ENCODE data around the gene RASL10A.

- TF ChIP-seq CTCF (IDR thresholded peaks at IDR 0.05 in 8 of 11, conservative IDR thresholded peaks at IDR 0.05 in 3 of 11) (no peak), POLR2AphosphoS5 (IDR thresholded peaks at IDR 0.05) (no peak)
Measured at GRCh38 chr22:29310065-29310862, 5.2 kb downstream of the RASL10A start.

Measured in spleen (tissue), 7 donors.